Testis (tissue), 2 donors: Measurements from ENCODE around the gene C1orf50.

Experiments used
- CTCF ChIP-seq, 3 experiments: fragments of 450-650 bp in 2 of 3; fragments of 200-600 bp in 1 of 3; sonication (generic) in 1 of 3; IDR thresholded peaks; one replicate each; pipeline ENCODE4 v1.5.1; 2016 to 2019; ENCODE audit warnings: antibody characterized with exemption in 3 of 3, mild to moderate bottlenecking in 2 of 3, moderate library complexity in 1 of 3
- POLR2A ChIP-seq: fragments of 450-650 bp; IDR thresholded peaks from one replicate; pipeline ENCODE4 v1.6.1; 2017; ENCODE audit warnings: antibody characterized with exemption, mild to moderate bottlenecking, moderate library complexity

DNA sequence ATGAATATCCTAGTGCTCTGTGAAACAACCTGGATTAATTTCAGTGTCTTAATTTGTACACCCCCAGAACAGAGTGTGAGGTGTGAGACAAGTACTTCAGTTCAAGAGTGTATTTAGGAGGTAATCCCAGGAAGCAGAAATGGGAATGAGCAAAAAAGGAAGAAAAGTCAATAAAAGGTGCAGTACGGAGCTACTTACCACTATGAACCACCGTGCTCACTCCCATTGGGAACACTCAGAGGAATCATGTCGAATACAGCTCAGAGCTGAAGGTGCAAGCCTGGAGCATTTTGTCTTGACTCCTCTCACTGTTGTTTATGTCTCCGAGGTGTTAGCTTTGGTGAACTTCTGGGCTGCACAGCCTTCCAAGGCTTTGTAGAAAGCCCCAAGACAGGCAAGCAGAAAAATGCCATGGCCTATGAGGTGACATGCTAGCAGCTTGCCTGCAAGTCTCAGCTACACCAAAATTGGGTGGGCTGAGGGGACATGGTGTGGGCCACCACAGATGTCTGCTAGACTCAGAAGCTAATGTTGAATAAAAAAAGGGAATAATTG, 57.5 kb downstream of the C1orf50 start:
- TF ChIP-seq CTCF (IDR thresholded peaks at IDR 0.05) (no peak), POLR2A (no peak)
